Measurements from ENCODE around the gene MYOF.
"Not testable (repeated sequence)": the region's sequence is repeated elsewhere in the genome, so short reads cannot be mapped to it uniquely, and the experiment has no call there.

MYOF gene

DNA sequence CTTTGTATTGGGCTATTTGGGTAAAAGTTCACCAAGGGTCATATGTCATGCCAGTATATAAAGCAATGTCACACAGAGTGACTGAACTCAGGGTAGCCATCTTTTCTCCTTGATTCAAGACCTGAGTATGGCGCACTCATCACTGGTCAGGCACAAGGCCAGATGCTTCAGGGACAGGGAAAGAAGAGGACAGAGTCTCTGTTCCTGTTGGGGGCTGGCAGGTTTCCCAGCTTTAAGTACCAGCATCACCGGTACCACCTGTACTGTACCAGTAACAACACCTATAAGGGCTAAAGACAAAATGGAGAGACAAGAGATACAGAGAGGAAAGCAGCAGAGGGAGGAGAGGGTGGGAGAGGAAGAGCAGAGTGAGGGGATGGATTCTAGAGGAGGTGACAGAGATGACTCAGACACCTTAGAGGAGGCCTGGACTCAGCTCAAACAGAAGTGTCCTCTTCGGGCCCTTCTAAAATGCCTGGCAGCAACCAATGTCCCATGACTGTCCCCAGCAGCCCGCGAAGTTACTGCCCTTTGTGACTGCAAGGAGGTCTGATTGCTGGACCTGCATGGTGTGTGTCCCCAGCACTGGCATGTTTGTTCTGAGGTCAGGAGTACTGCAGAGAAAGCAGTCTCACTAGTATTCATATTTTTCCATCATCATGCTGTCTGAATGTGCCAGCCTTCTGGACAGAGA lies 191.3 kb downstream of the MYOF start:
- DNase-seq (ENCODE audit: low spot score): no peak

DNA sequence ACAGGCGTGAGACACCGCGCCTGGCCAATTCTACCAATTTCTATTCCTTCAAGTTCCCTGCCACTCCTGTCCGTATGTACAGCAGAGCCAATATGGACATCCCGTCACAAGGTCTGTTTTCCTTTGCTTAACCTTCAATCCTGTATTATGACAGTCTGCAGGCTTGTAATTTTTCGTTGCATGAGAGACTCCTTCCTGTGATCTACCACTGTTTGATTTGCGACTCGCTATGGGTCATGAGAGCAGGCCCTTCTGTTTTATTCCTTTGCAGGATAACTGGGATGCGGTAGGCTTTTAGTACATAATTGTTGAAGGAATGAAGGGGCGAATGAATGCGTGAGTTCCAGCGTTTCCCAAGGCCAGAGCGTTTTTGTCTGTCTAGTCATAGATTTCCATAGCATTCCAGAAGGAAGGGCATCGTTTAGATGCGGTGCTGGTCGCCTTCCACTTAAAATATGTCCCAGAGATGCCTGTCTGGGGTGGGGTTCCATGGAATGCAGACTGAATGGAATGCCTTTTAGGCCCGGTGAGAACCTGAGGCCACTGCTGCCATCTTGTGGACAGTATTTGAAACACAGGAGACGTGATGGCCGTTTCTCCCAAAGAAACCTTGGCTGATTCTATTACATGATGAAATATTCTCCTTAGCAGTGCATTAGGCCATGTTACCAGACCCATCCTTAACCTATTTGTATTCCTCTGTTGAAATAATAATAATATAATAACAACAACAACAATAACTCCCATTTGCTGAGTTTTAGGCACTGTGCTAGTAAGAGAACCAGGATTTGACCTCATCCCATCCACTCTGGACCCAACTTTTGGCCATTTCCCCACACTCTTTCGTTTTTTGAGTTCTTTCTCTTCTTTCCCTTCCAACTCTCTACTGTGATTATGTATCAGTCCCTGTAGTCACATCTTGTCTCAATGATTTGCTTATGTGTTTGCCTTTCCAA lies 193.2 kb downstream of the MYOF start:
- peak; percentile 95 for DNase-seq (ENCODE audit: low spot score)

DNA sequence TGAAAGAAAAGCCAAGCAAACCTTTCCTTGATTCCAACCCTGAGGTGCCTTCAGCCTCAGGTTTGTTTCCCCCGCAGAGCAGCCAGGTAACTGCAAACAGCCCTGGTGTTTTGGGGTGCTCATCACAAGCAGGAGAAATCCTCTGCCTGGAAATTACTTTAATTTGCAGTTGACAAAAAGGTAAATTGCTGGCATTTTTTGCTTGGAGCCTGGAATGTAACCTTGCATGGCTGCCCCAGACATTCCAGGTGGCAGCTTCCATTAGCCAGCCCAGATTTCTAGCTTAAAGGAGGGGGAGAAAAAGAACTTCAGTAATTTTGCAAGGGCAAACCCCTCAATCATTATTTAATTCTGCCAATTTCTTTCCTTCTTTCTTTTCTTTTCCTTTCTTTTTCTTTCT lies 194.4 kb downstream of the MYOF start:
- DNase-seq (ENCODE audit: low spot score): no peak

DNA sequence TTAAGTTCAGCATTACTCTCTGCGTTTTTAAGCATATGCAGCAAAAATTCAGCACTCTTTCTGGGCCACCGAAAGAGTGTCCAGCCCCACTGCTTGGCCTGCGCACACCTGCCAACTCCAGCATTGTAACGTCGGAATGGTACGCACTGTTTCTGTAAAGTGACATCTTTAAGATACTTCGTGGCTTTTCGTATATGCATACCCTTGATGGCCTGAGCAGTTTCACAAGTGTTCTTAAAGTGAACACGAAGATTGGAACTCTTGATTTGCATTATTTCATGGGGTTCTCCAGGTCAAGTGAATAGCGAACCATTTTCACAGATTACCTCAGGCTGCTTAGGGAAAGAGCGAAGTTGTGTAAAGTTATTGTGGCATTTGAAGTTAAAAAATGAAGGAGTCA lies 197.9 kb downstream of the MYOF start:
- DNase-seq (ENCODE audit: low spot score): not testable (repeated sequence)

DNA sequence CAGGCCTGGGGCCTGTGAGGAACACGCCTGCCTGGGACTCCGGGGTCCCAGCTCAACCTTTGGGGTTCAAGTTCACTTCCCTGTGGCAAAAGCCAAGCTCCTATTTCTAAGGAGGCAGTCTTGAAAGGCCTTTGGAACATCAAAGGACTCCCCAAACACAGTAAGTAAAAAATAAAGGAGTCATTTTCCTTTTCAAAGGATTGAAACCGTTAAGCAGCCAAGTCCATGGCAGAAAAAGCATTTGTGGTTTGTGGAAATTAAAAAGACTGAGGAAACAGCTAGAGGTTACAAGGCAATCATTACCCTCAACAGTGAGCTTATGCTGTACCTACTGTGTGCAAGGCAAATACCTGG lies 200.8 kb downstream of the MYOF start:
- no peak for DNase-seq (ENCODE audit: low spot score)

DNA sequence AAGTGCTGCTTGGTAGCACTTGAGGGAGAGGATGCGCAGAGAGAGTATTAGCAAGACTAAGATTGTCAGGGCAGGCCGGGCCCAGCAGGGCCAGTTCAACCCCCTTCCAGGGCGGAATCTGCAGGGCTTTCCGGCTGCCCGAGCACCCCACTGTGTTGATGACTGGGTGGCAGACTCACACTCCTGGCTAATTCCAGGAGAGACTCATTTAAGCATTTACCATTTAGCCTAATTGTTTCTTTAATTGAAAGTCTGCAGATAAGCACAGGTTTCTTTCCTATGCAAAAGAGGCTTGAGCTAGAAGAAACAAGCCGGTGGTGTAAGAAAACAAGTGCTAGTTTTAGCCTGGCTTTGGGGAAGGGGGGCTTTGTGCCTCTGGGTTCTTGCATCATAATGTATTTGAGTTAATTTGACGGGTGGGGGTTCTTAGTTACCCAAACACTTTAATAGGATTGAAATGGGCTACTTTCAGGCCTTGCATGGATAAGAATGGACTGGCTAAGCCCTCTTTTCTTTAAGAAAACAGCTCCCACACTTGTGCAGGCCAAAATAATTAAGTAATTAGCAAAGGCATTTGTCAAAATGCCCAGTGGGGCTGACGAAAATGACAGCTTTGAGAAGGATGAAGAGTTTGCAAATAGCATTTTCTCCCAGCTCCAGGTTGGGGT lies 201.3 kb downstream of the MYOF start:
- DNase-seq (ENCODE audit: low spot score): no peak

DNA sequence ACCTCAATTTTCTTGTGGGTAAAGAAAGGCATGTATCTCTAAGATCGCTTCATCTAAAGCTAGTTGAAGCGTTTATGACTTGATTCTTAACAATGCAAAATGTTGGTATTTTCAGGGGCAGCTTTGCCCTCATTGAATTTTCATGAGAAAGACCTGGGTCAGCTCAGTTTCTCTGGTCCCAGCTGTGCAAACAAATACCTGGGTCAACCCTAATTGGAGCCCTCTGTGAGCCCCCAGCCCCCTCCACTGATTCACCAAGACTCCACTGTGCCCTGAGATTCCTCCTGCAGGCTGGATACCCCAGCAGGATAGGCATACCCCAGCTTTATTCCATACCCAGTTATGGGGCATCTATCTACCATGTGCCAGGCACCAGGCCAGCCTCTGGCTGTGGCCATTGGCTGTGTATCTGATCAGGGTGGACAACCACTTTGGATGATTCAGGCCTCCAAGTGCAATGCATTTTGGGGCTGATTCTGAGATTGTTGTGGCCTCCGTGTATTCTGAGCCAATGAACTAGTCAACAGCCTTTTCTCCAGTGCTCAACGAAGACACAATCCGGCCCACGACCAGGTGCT lies 201.9 kb downstream of the MYOF start:
- no peak for DNase-seq (ENCODE audit: low spot score)

DNA sequence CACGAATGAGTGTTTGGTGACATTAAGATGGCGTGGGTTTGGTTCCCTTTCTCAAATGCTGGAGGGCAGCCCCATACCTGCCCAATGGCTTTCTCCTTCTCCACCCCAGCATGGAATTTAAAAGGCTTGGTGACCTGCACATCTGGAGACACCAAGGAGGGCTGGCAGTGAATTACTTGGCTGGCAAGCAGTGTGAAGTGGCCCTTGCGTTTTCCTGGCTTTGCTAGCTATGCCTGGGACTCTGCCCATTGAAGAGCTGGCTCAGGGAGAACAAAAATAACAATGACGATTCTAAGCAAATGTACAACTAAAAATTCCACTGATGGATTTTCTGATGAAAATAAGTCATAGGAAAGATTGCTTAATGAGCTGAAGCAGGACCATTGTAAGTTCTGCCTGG lies 204.8 kb downstream of the MYOF start:
- no peak for DNase-seq (ENCODE audit: low spot score)

DNA sequence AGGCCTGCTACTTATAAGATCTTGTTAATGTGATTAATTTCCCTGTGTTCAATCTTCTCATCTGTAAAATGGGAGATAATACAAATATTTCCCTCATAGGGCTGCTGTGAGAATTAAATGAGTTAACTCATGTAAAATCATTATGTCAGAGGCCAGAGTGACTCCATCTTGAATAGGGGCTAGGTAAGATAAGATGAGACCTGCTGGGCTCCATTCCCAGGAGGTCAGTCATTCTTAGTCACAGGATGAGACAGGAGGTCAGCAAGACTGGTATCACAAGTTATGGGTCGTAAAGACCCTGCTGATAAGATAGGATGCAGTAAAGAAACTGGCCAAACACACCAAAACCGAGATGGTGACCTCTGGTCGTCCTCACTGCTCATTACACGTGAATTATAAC lies 207.7 kb downstream of the MYOF start:
- DNase-seq (ENCODE audit: low spot score): no peak

DNA sequence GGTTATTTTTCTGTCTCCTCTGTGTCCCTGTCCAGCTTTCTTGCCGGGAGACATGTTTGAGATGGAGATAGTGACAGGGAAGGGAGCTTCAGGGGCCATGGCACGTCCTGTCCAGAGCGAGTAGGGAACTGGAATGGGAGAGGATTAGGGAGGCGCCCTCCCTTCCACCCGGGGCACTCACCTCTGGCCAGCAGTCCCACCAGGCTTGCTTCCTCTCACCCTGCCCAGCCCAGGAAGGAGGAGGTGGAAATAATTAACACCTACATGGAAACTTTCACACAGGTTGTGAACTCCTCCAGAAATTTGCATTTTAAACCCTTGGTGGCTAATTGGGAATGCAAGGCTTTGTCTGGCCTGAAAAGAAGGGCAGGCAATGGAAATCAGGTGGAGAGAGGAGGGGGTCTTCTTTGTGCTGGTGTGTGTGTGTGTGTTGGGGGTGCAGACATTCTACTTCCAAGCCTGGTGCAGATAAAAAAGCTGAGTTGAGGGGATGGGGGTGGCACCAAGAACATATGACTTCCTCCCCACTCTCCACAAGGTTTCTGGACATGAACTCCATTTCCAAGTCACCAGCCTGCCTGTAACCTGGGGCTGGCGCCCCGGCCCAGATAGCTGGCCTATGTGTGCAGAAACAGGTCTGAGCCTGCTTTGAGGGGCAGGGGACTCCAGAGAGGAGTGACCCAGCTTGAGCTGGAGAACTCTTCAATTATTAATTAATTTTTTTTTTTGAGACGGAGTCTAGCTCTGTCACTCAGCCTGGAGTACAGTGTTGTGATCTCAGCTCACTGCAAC lies 209.1 kb downstream of the MYOF start:
- DNase-seq (ENCODE audit: low spot score): no peak

DNA sequence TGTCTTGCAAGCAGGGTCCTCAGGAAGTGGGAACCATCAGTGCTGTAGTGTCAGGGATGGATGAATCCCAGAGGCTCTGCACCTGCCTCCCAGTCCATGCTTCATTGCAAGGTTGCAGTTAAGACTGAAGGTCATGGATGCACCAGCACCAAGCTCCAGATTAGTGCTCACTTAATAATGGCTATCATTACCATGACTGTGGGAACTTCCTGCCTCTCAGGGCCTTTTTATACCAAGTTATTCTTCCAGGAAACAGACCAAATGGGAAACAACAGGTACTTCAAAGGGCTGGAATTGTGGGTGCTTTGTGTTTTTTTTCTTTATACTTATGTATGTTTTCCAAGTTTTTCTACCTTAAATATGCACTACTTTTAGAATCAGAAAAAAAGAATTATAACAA lies 210.8 kb downstream of the MYOF start:
- no peak for DNase-seq (ENCODE audit: low spot score)

DNA sequence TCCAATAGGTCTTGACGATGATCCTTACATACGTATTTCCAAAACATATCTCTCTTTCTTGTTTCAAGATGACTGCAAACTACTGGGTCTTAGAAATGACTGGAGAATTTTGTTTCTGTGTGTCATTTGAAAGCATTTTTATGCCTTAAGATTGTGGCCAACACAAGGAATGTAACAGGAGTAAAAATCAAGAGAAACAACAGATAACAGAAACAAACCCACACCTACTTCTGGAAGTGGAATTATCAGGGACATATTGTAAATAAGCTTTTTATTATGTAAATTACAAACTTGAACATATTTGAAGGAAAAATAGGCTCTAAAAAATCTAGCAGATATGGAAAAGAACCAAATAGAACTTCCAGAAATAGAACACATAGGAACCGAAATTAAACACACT lies 212.9 kb downstream of the MYOF start:
- no peak for DNase-seq (ENCODE audit: low spot score)

DNA sequence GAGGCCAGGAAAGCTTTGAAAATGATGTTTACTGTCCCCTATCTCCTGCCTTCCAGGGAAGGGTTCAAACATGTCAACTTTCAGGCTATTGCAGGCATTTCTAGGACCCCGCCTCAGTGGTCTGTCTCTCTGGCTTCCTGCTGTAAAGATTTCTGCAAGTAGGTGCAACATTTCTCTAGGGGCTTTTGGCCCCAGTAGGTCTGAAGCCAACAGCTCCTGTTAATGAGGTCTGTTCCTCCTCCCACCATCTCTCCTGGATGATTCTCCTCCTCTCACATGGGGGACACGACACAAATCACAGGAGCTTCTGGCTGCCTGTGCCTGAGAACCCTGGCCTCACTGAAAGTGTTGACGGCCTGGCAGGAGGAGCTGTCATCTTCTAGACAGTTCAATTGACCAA lies 214.1 kb downstream of the MYOF start:
- DNase-seq (ENCODE audit: low spot score): no peak

DNA sequence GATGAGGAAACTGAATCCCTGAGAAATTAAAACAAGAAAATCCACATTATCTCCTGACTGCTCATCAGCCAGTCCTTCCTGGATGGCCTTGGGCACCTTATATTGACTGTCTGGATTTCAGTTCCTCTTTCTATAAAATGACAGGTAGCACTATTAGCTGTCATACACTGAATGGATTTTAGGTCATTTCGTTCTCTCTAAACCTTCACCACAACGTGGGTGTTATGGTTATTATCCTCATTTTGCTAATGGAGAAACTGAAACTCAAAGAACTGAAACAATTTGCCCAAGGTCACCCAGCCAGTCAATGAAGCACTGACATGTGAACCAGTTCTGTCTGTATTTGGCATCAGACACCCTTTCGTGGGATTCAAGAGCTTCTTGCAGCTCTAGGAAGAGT lies 214.6 kb downstream of the MYOF start:
- no peak for DNase-seq (ENCODE audit: low spot score)

DNA sequence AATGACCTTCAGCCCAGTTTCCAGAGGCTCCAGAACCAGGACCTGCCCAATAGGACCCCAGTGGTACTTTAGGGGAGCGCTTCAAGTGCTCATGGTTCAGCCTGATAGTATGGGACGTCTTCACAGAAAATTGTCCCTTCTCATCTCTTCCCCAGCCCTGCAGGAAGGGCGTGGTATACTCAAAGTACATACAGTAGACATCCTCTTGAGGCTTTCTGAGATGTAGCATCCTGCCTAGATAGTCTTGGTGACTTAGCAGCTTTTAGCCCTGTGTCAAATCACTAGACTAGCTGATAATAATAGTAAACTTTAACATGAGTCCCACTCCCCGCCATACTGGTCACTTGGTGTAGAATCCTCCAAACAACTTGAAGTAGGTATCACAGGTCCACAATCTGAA lies 215.3 kb downstream of the MYOF start:
- DNase-seq (ENCODE audit: low spot score): no peak

DNA sequence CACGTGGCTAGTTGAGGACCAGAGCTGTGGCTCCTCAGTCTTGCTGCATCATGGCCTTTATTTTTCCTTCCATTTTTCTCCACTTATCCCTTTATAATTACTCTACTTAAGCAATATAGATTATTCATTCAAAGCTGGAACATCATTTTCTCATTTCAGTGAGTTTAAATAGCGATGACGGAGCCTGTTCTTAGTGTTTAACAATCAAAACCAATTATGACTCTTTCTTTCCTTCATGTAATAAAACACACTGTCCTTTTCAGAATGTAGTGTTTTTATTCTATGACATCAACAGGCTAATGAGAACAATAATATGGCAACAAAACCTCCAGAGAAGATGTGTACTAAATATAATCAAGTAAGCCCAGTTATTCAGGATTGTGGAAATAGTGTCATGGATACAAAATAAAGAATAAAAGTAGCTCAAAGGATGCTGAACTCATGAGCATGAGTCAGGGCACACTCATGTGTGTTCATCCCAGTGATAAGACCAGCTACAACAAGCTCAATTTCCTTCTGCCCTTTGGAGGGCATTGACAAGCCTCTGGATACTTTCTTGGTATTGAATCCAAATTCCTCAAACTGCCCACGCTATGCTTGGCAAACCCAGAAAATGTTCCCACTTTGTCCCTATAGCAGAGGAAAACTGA lies 220.0 kb downstream of the MYOF start:
- DNase-seq (ENCODE audit: low spot score): peak; percentile 8

DNA sequence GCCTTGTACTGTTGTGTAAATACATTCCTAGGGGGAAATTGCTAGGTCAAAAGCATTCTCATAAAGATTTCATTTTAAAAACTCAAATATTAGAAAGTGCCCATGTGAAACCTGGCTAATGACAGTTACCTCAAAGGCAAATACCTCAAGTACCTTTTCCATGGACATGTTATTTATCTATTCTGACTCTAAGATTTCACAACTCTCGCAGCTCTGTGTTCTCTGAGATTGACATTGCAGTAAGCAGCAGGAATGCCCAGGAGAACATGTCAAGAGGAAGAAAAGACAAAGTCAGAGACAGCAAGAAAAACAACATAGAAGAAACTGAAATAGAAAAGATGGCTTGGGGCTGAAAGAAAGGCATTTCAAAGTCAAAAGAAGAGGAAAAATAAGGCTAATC lies 221.0 kb downstream of the MYOF start:
- no peak for DNase-seq (ENCODE audit: low spot score)

DNA sequence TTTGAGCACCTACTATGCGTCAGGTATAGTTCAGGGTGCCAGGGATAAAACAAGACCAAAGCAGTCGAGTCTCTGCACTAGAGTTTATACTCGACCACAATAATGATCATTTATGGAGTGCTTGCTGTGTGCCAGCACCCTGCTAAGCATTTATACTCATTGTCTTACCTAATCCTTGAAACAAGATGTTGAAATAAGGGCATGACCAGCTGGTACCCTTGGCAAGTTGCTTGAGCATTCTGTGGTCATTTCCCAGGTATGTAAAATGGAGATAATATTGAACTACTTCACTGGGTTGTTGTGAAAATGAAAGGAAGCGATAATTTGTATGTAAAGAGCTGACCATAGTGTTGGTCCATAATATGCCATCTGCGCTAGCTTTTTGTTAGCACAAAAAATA lies 223.0 kb downstream of the MYOF start:
- DNase-seq (ENCODE audit: low spot score): no peak
